H1 (cell line): ENCODE data around the gene KDR. TPM values are rescaled to one million over a fixed set of nuclear protein-coding genes. Genes with fewer than 3 reads are reported as not detected.

ENCODE experiments used
- CTCF ChIA-PET: fragments of 300-600 bp; sonication (Branson Sonifier 250); formaldehyde crosslinking; loops from one replicate; lab custom pipeline; 2021; ENCODE audit not compliant: partially characterized antibody; lab: Charles Lee
- POLR2A ChIA-PET: fragments of 300-600 bp; sonication (Branson Sonifier 250); formaldehyde crosslinking; loops from one replicate; lab custom pipeline; 2021; ENCODE audit warnings: inconsistent platforms; ENCODE audit not compliant: partially characterized antibody; lab: Charles Lee
- DNase-seq, 2 experiments: peaks; one replicate each; pipeline versions ENCODE4 v3.0.0 to v3.0.0-alpha.2; 2010 to 2022; ENCODE audit warnings: low spot score in 2 of 2, low read depth in 1 of 2, mixed read lengths in 1 of 2
- FAIRE-seq: peaks from 2 replicates; lab custom pipeline; 2011; peaks lifted over from hg19 to GRCh38; lab: Jason Lieb, UNC
- H2AFZ ChIP-seq: 2 replicates; pipeline ENCODE4 v1.8.1; 2012; ENCODE audit warnings: low read length, inconsistent platforms
- H2AK5ac ChIP-seq: 2 replicates; pipeline ENCODE4 v1.6.1; 2013; ENCODE audit warnings: low read depth, low read length
- H2BK120ac ChIP-seq: replicated peaks from 2 replicates; pipeline ENCODE3; 2013; ENCODE audit warnings: low read depth, low read length, inconsistent platforms
- H2BK12ac ChIP-seq: 2 replicates; pipeline ENCODE4 v1.6.1; 2013; ENCODE audit warnings: low read depth, low read length
- H2BK15ac ChIP-seq: 2 replicates; pipeline ENCODE4 v1.6.1; 2013; ENCODE audit warnings: low read length
- H2BK20ac ChIP-seq: 2 replicates; pipeline ENCODE4 v1.6.1; 2013; ENCODE audit warnings: low read length
- H2BK5ac ChIP-seq: 2 replicates; pipeline ENCODE4 v1.6.1; 2013; ENCODE audit warnings: low read depth, low read length
- H3K14ac ChIP-seq: 2 replicates; pipeline ENCODE4 v1.6.1; 2013; ENCODE audit warnings: inconsistent platforms; ENCODE audit not compliant: insufficient read length
- H3K18ac ChIP-seq: 2 replicates; pipeline ENCODE4 v1.6.1; 2013; ENCODE audit warnings: low read length; ENCODE audit errors: extremely low read depth
- H3K23ac ChIP-seq: 2 replicates; pipeline ENCODE4 v1.6.1; 2013; ENCODE audit warnings: inconsistent platforms; ENCODE audit not compliant: insufficient read length
- H3K23me2 ChIP-seq: 2 replicates; pipeline ENCODE4 v1.6.1; 2013; ENCODE audit warnings: low read depth, low read length
- H3K27ac ChIP-seq: 2 replicates; pipeline ENCODE4 v1.6.1; 2011; ENCODE audit warnings: low read depth, low read length, inconsistent platforms
- H3K27me3 ChIP-seq, 4 experiments: replicated peaks in 1 of 4; 1 replicate in 1 of 4; 2 replicates in 3 of 4; pipeline versions ENCODE4 v1.6.1 to v1.8.1; 2011 to 2013; ENCODE audit warnings: low read length in 3 of 4, mild to moderate bottlenecking in 3 of 4, inconsistent platforms in 2 of 4, mixed read lengths in 2 of 4, moderate library complexity in 1 of 4; ENCODE audit not compliant: control insufficient read depth in 3 of 4, insufficient read depth in 3 of 4; ENCODE audit errors: extremely low read depth in 1 of 4
- H3K36me3 ChIP-seq, 4 experiments: 2 replicates each; pipeline versions ENCODE4 v1.6.1 to v1.8.1; 2011 to 2013; ENCODE audit warnings: mild to moderate bottlenecking in 4 of 4, low read length in 3 of 4, moderate library complexity in 2 of 4, control low read depth in 1 of 4, inconsistent platforms in 1 of 4; ENCODE audit not compliant: insufficient read depth in 4 of 4, control insufficient read depth in 2 of 4
- H3K4ac ChIP-seq: replicated peaks from 2 replicates; pipeline ENCODE3; 2013; ENCODE audit warnings: low read length, low read depth, mixed read lengths, inconsistent platforms; ENCODE audit not compliant: insufficient read length
- H3K4me1 ChIP-seq, 4 experiments: replicated peaks in 1 of 4; 1 replicate in 1 of 4; 2 replicates in 3 of 4; pipeline versions ENCODE4 v1.6.1 to v1.8.1; 2011 to 2013; ENCODE audit warnings: low read length in 3 of 4, inconsistent platforms in 2 of 4, mixed read lengths in 1 of 4; ENCODE audit not compliant: insufficient read depth in 4 of 4, control insufficient read depth in 3 of 4
- H3K4me2 ChIP-seq, 2 experiments: 2 replicates each; pipeline versions ENCODE4 v1.6.1 to v1.8.1; 2011 to 2013; ENCODE audit warnings: low read depth in 2 of 2, low read length in 2 of 2, control low read depth in 1 of 2, inconsistent platforms in 1 of 2, mild to moderate bottlenecking in 1 of 2; ENCODE audit not compliant: insufficient read depth in 1 of 2
- H3K4me3 ChIP-seq, 4 experiments: fragments of 200-600, 300-600 bp in 1 of 4; sonication (generic), shearing (Covaris generic), sonication (Bioruptor Twin) in 1 of 4; 2 replicates each; pipeline versions ENCODE4 v1.5.1 to v1.8.1; 2011 to 2016; ENCODE audit warnings: low read length in 4 of 4, low read depth in 3 of 4, control low read depth in 2 of 4, inconsistent platforms in 2 of 4, mild to moderate bottlenecking in 2 of 4, mixed read lengths in 1 of 4, moderate library complexity in 1 of 4; ENCODE audit not compliant: insufficient read depth in 2 of 4; ENCODE audit errors: extremely low read depth in 1 of 4
- H3K56ac ChIP-seq: replicated peaks from 2 replicates; pipeline ENCODE3; 2013; ENCODE audit warnings: low read depth, mild to moderate bottlenecking, mixed read lengths, low read length, inconsistent platforms; ENCODE audit not compliant: insufficient read length
- H3K79me1 ChIP-seq: 2 replicates; pipeline ENCODE4 v1.6.1; 2013; ENCODE audit warnings: low read depth, low read length, control low read depth
- H3K79me2 ChIP-seq, 2 experiments: 2 replicates each; pipeline versions ENCODE4 v1.6.1 to v1.8.1; 2012 to 2013; ENCODE audit warnings: low read length in 2 of 2, mild to moderate bottlenecking in 2 of 2, inconsistent platforms in 1 of 2; ENCODE audit not compliant: insufficient read depth in 2 of 2, control insufficient read depth in 1 of 2
- H3K9ac ChIP-seq, 4 experiments: replicated peaks in 1 of 4; 1 replicate in 1 of 4; 2 replicates in 3 of 4; pipeline versions ENCODE4 v1.6.1 to v1.8.1; 2011 to 2013; ENCODE audit warnings: low read depth in 3 of 4, low read length in 3 of 4, control low read depth in 2 of 4, mild to moderate bottlenecking in 2 of 4, moderate library complexity in 2 of 4, inconsistent platforms in 1 of 4; ENCODE audit errors: extremely low read depth in 1 of 4
- H3K9me3 ChIP-seq, 2 experiments: 2 replicates each; pipeline versions ENCODE4 v1.6.1 to v1.8.1; 2012 to 2013; ENCODE audit warnings: mild to moderate bottlenecking in 2 of 2, moderate library complexity in 2 of 2, control low read depth in 1 of 2, inconsistent platforms in 1 of 2, low read depth in 1 of 2, low read length in 1 of 2, mixed read lengths in 1 of 2; ENCODE audit not compliant: insufficient read depth in 2 of 2
- H4K20me1 ChIP-seq, 2 experiments: replicated peaks in 1 of 2; 2 replicates each; pipeline versions ENCODE3 to v1.8.1; 2011 to 2013; ENCODE audit warnings: inconsistent platforms in 2 of 2, low read length in 2 of 2, mild to moderate bottlenecking in 1 of 2; ENCODE audit not compliant: insufficient read depth in 2 of 2, control insufficient read depth in 1 of 2
- H4K5ac ChIP-seq: 2 replicates; pipeline ENCODE4 v1.6.1; 2013; ENCODE audit warnings: low read length, low read depth, mixed read lengths, inconsistent platforms; ENCODE audit not compliant: insufficient read length
- H4K8ac ChIP-seq: 2 replicates; pipeline ENCODE4 v1.8.0; 2013; ENCODE audit warnings: mild to moderate bottlenecking, moderate library complexity, low read length, inconsistent platforms; ENCODE audit not compliant: insufficient read depth; ENCODE audit errors: extremely low read depth
- H4K91ac ChIP-seq: replicated peaks from 2 replicates; pipeline ENCODE3; 2013; ENCODE audit warnings: low read length, mixed read lengths, inconsistent platforms; ENCODE audit not compliant: insufficient read length
- CEBPB ChIP-seq: IDR thresholded peaks from 2 replicates; pipeline ENCODE4 v1.6.1; 2012; ENCODE audit warnings: low read depth, low read length
- CHD1 ChIP-seq: IDR thresholded peaks from 2 replicates; pipeline ENCODE4 v1.6.1; 2012; ENCODE audit warnings: low read depth, low read length, improper control_type of control experiment
- CHD2 ChIP-seq: IDR thresholded peaks from 2 replicates; pipeline ENCODE4 v1.6.1; 2012; ENCODE audit warnings: low read length, improper control_type of control experiment
- EP300 ChIP-seq, 2 experiments: IDR thresholded peaks; 1 replicate in 1 of 2; 2 replicates in 1 of 2; pipeline ENCODE4 v1.6.1; 2011 to 2012; ENCODE audit warnings: low read depth in 2 of 2, low read length in 2 of 2, mild to moderate bottlenecking in 2 of 2, borderline replicate concordance in 1 of 2, inconsistent platforms in 1 of 2, moderate library complexity in 1 of 2
- KDM5A ChIP-seq: fragments of 200-600 bp; IDR thresholded peaks from 2 replicates; pipeline ENCODE4 v1.7.1; 2012; ENCODE audit warnings: mild to moderate bottlenecking, low read length, inconsistent platforms, mixed read lengths
- POLR2A ChIP-seq, 2 experiments: IDR thresholded peaks; 1 replicate in 1 of 2; 2 replicates in 1 of 2; pipeline ENCODE4 v1.6.1; 2011; ENCODE audit warnings: low read depth in 2 of 2, low read length in 2 of 2, mild to moderate bottlenecking in 2 of 2; ENCODE audit errors: control extremely low read depth in 1 of 2
- RNF2 ChIP-seq: fragments of 200-900, 300-1000 bp; sonication (generic); IDR thresholded peaks from 2 replicates; pipeline ENCODE4 v1.7.1; 2016; ENCODE audit warnings: borderline replicate concordance, low read depth, mild to moderate bottlenecking, antibody characterized with exemption, low read length; ENCODE audit not compliant: poor library complexity, severe bottlenecking; ENCODE audit errors: missing control alignments
- SAP30 ChIP-seq: fragments of 300-600 bp; sonication (generic); IDR thresholded peaks from 2 replicates; pipeline ENCODE4 v1.7.1; 2012; ENCODE audit warnings: low read length, moderate library complexity, mild to moderate bottlenecking, inconsistent platforms; ENCODE audit not compliant: insufficient read depth, insufficient replicate concordance
- SIN3A ChIP-seq, 2 experiments: IDR thresholded peaks in 1 of 2; conservative IDR thresholded peaks in 1 of 2; 2 replicates each; pipeline ENCODE4 v1.6.1; 2011 to 2012; ENCODE audit warnings: low read length in 2 of 2, improper control_type of control experiment in 1 of 2, low read depth in 1 of 2, mild to moderate bottlenecking in 1 of 2
- SP1 ChIP-seq: IDR thresholded peaks from 2 replicates; pipeline ENCODE4 v1.6.1; 2011; ENCODE audit warnings: low read depth, low read length
- TBP ChIP-seq: IDR thresholded peaks from 2 replicates; pipeline ENCODE4 v1.6.1; 2011; ENCODE audit warnings: low read depth, low read length, improper control_type of control experiment
- ZNF274 ChIP-seq: IDR thresholded peaks from 2 replicates; pipeline ENCODE4 v1.7.0; 2012; ENCODE audit warnings: low read length, borderline replicate concordance; ENCODE audit errors: extremely low read depth
- WGBS, 2 experiments: shearing (Covaris generic) in 1 of 2; methylation state at CpG; one replicate each; pipeline versions ENCODE4 v1.1.6 to v1.1.7; 2013 to 2015; ENCODE audit warnings: low lambda C conversion rate in 2 of 2, mixed read lengths in 2 of 2, inconsistent platforms in 1 of 2, low coverage in 1 of 2, missing lambda C conversion rate in 1 of 2; ENCODE audit not compliant: insufficient replicate concordance in 2 of 2, insufficient coverage in 1 of 2, insufficient read length in 1 of 2; ENCODE audit errors: extremely low coverage in 1 of 2, missing lambda C conversion rate in 1 of 2; 5-methylcytosine and 5-hydroxymethylcytosine counted together
- polyA plus RNA-seq, 7 experiments: library from polyadenylated mRNA; depleted of rRNA in 3 of 7; stranded (reverse) in 5 of 7; unstranded in 2 of 7; fragments of >200 nt in 5 of 7; fragments of 200-250 nt in 2 of 7; gene quantifications; 1 replicate in 5 of 7; 2 replicates in 1 of 7; 4 replicates in 1 of 7; pipeline versions ENCODE4 v1.2.1 to v1.2.3, GENCODE V29; 2011 to 2013; ENCODE audit warnings: missing spikeins in 2 of 7, mixed read lengths in 2 of 7
- total RNA-seq: library from RNA; stranded (reverse); fragmentation: NEBNext Ultra II Directional; extraction: Animal tissue kit (Norgen Biotek cat#: 25700); gene quantifications from 2 replicates; pipeline ENCODE4 v1.2.1, GENCODE V29; 2021
- TF ChIP-seq, protein P1 (sequence below): IDR thresholded peaks from 2 replicates; pipeline ENCODE4 v1.6.1; 2011; ENCODE audit warnings: low read length, improper control_type of control experiment

The KDR gene
- total and polyA plus RNA-seq, 2 of the 8 experiments (the other 6 are each of a cell fraction or from before 2014, with no cell fraction given): 69.3 to 106 TPM

DNA sequence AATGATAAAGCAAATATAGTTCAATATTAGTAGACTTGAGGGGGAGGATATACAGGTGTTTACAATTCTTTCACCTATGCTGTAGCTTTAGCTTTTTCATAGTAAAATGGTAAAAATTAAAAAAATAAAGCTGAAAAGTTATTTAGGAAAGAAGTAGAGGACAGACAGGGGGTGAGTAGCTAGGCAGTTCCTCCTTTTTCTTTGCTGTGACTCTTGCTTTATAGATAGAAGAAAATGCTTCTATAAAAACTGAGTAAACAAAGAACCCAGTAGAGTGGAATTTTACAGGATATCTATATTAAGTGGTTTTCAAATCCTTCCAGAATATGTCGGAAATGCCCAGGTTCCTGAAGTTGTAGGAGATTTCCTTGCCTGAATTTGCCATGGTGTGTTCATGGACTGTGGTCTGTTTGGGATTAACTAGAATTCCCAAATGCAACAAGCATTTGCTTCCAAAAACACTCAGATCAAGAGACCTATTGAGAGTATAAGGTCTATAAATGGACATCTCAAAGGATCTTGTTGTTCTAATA, 74.9 kb downstream of the KDR start:
- no peak overlapping the region for H3K4me3 ChIP-seq
- 100% methylated on average over 1 of the region's 1 CpG; no CpG with 5 or more reads in 1 of the 2 experiments for WGBS, 2 experiments
- H3K27ac ChIP-seq: no peak overlapping the region
- H2BK120ac ChIP-seq: no peak overlapping the region
- FAIRE-seq: no peak
- no peaks in the 10 kb centered on the region for H3K79me2 ChIP-seq
- no peak overlapping the region for H2BK12ac ChIP-seq
- ChIA-PET POLR2A (interaction anchor here (1.0 kb wide), 1 partner anchor 9 kb away, joined by 3 read pairs; no protein-coding TSS in a partner anchor), CTCF (no interaction called here)
- no peak overlapping the region for H2BK5ac ChIP-seq
- H3K14ac ChIP-seq: no peak overlapping the region
- no peaks in the 10 kb centered on the region for H3K79me1 ChIP-seq
- no peaks in the 10 kb centered on the region for H4K20me1 ChIP-seq
- H3K23ac ChIP-seq: no peak overlapping the region
- no peak overlapping the region for H2AK5ac ChIP-seq
- no peak overlapping the region for H4K91ac ChIP-seq
- H2BK15ac ChIP-seq: no peak overlapping the region
- H3K9me3 ChIP-seq: no peaks in the 10 kb centered on the region
- no peaks in the 10 kb centered on the region for H3K27me3 ChIP-seq
- H4K8ac ChIP-seq: no peak overlapping the region
- no peak overlapping the region for H3K4ac ChIP-seq
- no peak overlapping the region for H3K56ac ChIP-seq
- H3K18ac ChIP-seq: no peak overlapping the region
- H3K4me1 ChIP-seq: no peaks in the 10 kb centered on the region
- H4K5ac ChIP-seq: no peak overlapping the region
- no peaks in the 10 kb centered on the region for H3K36me3 ChIP-seq
- no peak overlapping the region for H3K9ac ChIP-seq
- H2AFZ ChIP-seq: no peak overlapping the region
- H2BK20ac ChIP-seq: no peak overlapping the region
- no peak overlapping the region for H3K4me2 ChIP-seq
- DNase-seq: no peak
- H3K23me2 ChIP-seq: no peaks in the 10 kb centered on the region
- no peak for TF ChIP-seq SIN3A (conservative IDR thresholded peaks at IDR 0.05 in 1 of 2, IDR thresholded peaks at IDR 0.05 in 1 of 2; ENCODE audit: low read depth in 1 of 2, low read length in 2 of 2)
- TF ChIP-seq CHD2: no peak
- TF ChIP-seq POLR2A (IDR thresholded peaks at IDR 0.05; ENCODE audit: control extremely low read depth in 1 of 2, low read depth in 2 of 2, low read length in 2 of 2): no peak
- TF ChIP-seq, protein P1, sequence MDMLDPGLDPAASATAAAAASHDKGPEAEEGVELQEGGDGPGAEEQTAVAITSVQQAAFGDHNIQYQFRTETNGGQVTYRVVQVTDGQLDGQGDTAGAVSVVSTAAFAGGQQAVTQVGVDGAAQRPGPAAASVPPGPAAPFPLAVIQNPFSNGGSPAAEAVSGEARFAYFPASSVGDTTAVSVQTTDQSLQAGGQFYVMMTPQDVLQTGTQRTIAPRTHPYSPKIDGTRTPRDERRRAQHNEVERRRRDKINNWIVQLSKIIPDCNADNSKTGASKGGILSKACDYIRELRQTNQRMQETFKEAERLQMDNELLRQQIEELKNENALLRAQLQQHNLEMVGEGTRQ: no peak
- no peak for TF ChIP-seq ZNF274
- no peak for TF ChIP-seq SAP30
- no peak for TF ChIP-seq CEBPB
- TF ChIP-seq EP300 (IDR thresholded peaks at IDR 0.05; ENCODE audit: borderline replicate concordance in 1 of 2, low read depth in 2 of 2, low read length in 2 of 2): no peak
- TF ChIP-seq CHD1: no peak
- TF ChIP-seq KDM5A: no peak
- TF ChIP-seq TBP: no peak
- no peak for TF ChIP-seq RNF2
- TF ChIP-seq SP1: no peak
